Panc1 (cell line): ENCODE results near the gene TIGAR. TPM values are rescaled to one million over a fixed set of nuclear protein-coding genes. Genes with fewer than 3 reads are reported as not detected.

ENCODE experiments used
- ATAC-seq: fragments of 200-7000 bp; cut with Tn5 transposase; 2 replicates; pipeline ENCODE4 v1.9.1; 2020; ENCODE audit warnings: mild to moderate bottlenecking, moderate library complexity
- BruUV-seq: library from RNA; stranded (reverse); fragments of 400-500 nt; replicated peaks from 2 replicates; lab custom pipeline; 2021; lab: Mats Ljungman, UMichigan
- CTCF ChIA-PET: fragments of 300-600 bp; sonication (Branson Sonifier 250); formaldehyde crosslinking; loops from one replicate; lab custom pipeline; 2022; ENCODE audit warnings: antibody characterized with exemption; lab: Charles Lee
- POLR2A ChIA-PET: fragments of 300-600 bp; sonication (Branson Sonifier 250); formaldehyde crosslinking; loops from one replicate; lab custom pipeline; 2022; ENCODE audit warnings: antibody characterized with exemption; lab: Charles Lee
- DNase-seq: peaks from one replicate; pipeline ENCODE4 v3.0.0-alpha.2; 2010; ENCODE audit warnings: low read depth, low spot score
- H3K27ac ChIP-seq: 2 replicates; pipeline ENCODE4 v1.5.1; 2011; ENCODE audit warnings: mild to moderate bottlenecking, low read length, inconsistent platforms
- H3K27me3 ChIP-seq: fragments of 200-500 bp; sonication (Bioruptor generic); 2 replicates; pipeline ENCODE4 v1.6.0; 2014; ENCODE audit warnings: low read length, inconsistent platforms; ENCODE audit not compliant: control insufficient read depth, insufficient read depth
- H3K36me3 ChIP-seq: fragments of 200-500 bp; sonication (Bioruptor generic); 2 replicates; pipeline ENCODE4 v1.5.1; 2014; ENCODE audit warnings: inconsistent platforms, mild to moderate bottlenecking, low read length, moderate library complexity; ENCODE audit not compliant: control insufficient read depth, insufficient read depth
- H3K4me1 ChIP-seq: 2 replicates; pipeline ENCODE4 v1.5.1; 2011; ENCODE audit warnings: inconsistent platforms, mild to moderate bottlenecking, low read length, moderate library complexity; ENCODE audit not compliant: control insufficient read depth, insufficient read depth
- H3K4me3 ChIP-seq, 2 experiments: 2 replicates each; pipeline ENCODE4 v1.5.1; 2011 to 2012; ENCODE audit warnings: low read depth in 2 of 2, low read length in 2 of 2, mild to moderate bottlenecking in 2 of 2, inconsistent platforms in 1 of 2, moderate library complexity in 1 of 2
- H3K9me3 ChIP-seq: fragments of 200-500 bp; sonication (Bioruptor generic); 2 replicates; pipeline ENCODE4 v1.5.1; 2014; ENCODE audit warnings: low read depth, mild to moderate bottlenecking, inconsistent platforms, low read length, moderate library complexity; ENCODE audit not compliant: control insufficient read depth, insufficient read depth
- POLR2AphosphoS5 ChIP-seq: IDR thresholded peaks from 2 replicates; pipeline ENCODE4 v1.6.1; 2012; ENCODE audit warnings: mild to moderate bottlenecking, low read depth, low read length, moderate library complexity
- SIN3A ChIP-seq: IDR thresholded peaks from 2 replicates; pipeline ENCODE4 v1.6.1; 2012; ENCODE audit warnings: low read depth, mild to moderate bottlenecking, low read length, moderate library complexity, borderline replicate concordance; ENCODE audit not compliant: insufficient read depth
- TCF7L2 ChIP-seq: IDR thresholded peaks from 2 replicates; pipeline ENCODE4 v1.6.1; 2011; ENCODE audit warnings: mild to moderate bottlenecking, low read depth, low read length, inconsistent platforms
- in situ Hi-C: cut with HindIII; loops from 2 replicates; pipeline ENCODE4 v1.10.0; 2016; ENCODE audit warnings: low sequenced_read_pairs, low pct_unique_long_range_greater_than_20kb
- intact Hi-C: fragments of 100-400 bp; cut with micrococcal nuclease; formaldehyde crosslinking; loops from one replicate; pipeline ENCODE4 v1.10.0; 2022; ENCODE audit not compliant: unreplicated experiment
- total RNA-seq: library from RNA; stranded (reverse); gene quantifications from one replicate; pipeline ENCODE4 v1.2.1, GENCODE V29; 2021; ENCODE audit not compliant: unreplicated experiment
- TF ChIP-seq, protein P1 (sequence below): fragments of 450-650 bp; IDR thresholded peaks from 2 replicates; pipeline ENCODE4 v1.5.1; 2017; ENCODE audit warnings: mild to moderate bottlenecking
- TF ChIP-seq, protein P2 (sequence below), 2 experiments: IDR thresholded peaks; 2 replicates each; pipeline ENCODE4 v1.6.1; 2011 to 2012; ENCODE audit warnings: low read depth in 2 of 2, control low read depth in 1 of 2, low read length in 1 of 2, mild to moderate bottlenecking in 1 of 2, moderate library complexity in 1 of 2; ENCODE audit not compliant: insufficient read depth in 1 of 2

TIGAR gene
- total RNA-seq, 1 experiment from 2014 or later, result 17.4 TPM

DNA sequence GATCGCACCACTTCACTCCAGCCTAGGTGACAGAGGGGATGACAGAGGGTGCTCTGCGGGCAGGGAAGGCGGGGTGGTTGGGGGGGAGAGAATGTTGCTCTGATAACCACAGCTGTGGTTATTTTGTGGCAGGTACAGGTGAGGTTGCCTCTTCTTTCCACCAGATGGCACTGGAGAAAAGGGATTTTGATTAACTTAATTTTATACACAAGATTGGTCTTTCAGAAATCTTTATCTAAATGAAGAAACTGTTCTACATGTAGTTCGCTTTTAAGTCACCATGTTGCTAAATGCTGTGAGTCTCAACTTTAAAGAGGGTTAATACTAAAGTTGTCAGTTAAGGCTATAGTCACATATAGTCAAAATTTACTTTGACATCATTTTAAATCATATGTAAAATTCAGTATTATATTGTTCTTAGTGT, 32.8 kb downstream of the TIGAR start:
- TF ChIP-seq TCF7L2 (no peak), SIN3A (no peak), POLR2AphosphoS5 (no peak)
- TF ChIP-seq, protein P1, sequence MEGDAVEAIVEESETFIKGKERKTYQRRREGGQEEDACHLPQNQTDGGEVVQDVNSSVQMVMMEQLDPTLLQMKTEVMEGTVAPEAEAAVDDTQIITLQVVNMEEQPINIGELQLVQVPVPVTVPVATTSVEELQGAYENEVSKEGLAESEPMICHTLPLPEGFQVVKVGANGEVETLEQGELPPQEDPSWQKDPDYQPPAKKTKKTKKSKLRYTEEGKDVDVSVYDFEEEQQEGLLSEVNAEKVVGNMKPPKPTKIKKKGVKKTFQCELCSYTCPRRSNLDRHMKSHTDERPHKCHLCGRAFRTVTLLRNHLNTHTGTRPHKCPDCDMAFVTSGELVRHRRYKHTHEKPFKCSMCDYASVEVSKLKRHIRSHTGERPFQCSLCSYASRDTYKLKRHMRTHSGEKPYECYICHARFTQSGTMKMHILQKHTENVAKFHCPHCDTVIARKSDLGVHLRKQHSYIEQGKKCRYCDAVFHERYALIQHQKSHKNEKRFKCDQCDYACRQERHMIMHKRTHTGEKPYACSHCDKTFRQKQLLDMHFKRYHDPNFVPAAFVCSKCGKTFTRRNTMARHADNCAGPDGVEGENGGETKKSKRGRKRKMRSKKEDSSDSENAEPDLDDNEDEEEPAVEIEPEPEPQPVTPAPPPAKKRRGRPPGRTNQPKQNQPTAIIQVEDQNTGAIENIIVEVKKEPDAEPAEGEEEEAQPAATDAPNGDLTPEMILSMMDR, result peak; percentile 60
- TF ChIP-seq, protein P2, sequence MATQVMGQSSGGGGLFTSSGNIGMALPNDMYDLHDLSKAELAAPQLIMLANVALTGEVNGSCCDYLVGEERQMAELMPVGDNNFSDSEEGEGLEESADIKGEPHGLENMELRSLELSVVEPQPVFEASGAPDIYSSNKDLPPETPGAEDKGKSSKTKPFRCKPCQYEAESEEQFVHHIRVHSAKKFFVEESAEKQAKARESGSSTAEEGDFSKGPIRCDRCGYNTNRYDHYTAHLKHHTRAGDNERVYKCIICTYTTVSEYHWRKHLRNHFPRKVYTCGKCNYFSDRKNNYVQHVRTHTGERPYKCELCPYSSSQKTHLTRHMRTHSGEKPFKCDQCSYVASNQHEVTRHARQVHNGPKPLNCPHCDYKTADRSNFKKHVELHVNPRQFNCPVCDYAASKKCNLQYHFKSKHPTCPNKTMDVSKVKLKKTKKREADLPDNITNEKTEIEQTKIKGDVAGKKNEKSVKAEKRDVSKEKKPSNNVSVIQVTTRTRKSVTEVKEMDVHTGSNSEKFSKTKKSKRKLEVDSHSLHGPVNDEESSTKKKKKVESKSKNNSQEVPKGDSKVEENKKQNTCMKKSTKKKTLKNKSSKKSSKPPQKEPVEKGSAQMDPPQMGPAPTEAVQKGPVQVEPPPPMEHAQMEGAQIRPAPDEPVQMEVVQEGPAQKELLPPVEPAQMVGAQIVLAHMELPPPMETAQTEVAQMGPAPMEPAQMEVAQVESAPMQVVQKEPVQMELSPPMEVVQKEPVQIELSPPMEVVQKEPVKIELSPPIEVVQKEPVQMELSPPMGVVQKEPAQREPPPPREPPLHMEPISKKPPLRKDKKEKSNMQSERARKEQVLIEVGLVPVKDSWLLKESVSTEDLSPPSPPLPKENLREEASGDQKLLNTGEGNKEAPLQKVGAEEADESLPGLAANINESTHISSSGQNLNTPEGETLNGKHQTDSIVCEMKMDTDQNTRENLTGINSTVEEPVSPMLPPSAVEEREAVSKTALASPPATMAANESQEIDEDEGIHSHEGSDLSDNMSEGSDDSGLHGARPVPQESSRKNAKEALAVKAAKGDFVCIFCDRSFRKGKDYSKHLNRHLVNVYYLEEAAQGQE (IDR thresholded peaks at IDR 0.05; ENCODE audit: insufficient read depth in 1 of 2, low read depth in 2 of 2, low read length in 1 of 2), result no peak
- POLR2A ChIA-PET, result no interaction called here
- in situ Hi-C loops, result no loop called here

DNA sequence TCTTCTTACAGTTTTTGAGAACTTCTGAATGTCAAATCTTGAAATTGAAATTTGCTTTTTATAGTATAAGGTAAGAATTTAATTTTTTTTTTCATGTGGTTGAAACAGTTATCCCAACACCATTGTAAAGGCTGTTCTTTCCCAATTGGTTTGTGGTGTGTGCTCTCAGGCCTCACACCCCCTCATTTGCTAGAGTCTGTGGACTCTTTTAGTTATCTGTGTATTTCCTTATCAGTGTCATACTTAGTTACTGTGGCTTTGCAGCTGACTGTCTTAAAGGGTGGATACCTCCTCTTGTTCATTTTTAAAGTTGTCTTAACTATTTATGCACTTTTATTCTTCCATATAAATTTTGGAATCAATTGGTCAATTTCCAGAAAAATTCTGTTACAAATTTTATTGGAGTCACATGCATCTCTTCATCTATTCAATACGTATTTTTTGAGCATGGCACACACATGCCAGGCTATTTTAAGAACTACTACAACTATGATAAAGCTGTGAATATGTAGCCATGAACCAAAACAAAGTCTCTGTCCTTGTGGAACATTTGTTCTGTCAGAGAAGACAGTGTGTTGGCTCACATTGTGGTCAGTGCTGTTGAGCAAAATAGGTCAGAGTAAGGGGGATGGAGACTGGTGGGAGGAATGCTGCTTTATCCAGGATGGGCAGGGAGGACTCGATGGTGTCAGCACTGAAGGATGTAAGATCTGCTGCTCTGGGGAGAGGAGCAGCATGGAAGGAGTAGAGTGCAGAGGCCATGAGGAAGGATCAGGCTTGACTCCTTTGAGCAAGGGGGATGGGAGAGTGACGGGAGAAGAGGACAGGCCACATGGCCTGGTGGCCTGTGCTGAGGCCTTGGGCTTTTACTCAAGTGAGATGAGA, 34.4 kb downstream of the TIGAR start:
- no peaks in the 10 kb centered on the region for H3K9me3 ChIP-seq
- H3K27me3 ChIP-seq, result no peaks in the 10 kb centered on the region
- DNase-seq, result no peak
- TF ChIP-seq SIN3A (no peak), POLR2AphosphoS5 (no peak), TCF7L2 (no peak)
- TF ChIP-seq, protein P1, result no peak
- TF ChIP-seq, protein P2 (IDR thresholded peaks at IDR 0.05; ENCODE audit: insufficient read depth in 1 of 2, low read depth in 2 of 2, low read length in 1 of 2), result no peak
- H3K27ac ChIP-seq, result no peak overlapping the region
- no TSS peak for BruUV-seq
- no peak for ATAC-seq
- CTCF ChIA-PET, result no interaction called here
- H3K36me3 ChIP-seq, result no peaks in the 10 kb centered on the region; the same call in 1 of the 2 replicates
- H3K4me3 ChIP-seq, result no peak overlapping the region
- intact Hi-C loops (no loop called here), in situ Hi-C loops (no loop called here)
- H3K4me1 ChIP-seq, result no peaks in the 10 kb centered on the region
- POLR2A ChIA-PET, result no interaction called here

More for the DNA sequence above, 32.8 kb downstream of the TIGAR start:
- intact Hi-C loops, result no loop called here
- CTCF ChIA-PET, result no interaction called here
- no peak for ATAC-seq
- no peaks in the 10 kb centered on the region; the same call in 1 of the 2 replicates for H3K36me3 ChIP-seq
- DNase-seq, result no peak
- H3K9me3 ChIP-seq, result no peaks in the 10 kb centered on the region
- no peak overlapping the region for H3K4me3 ChIP-seq
- H3K27ac ChIP-seq, result no peak overlapping the region
- H3K4me1 ChIP-seq, result no peaks in the 10 kb centered on the region
- H3K27me3 ChIP-seq, result no peaks in the 10 kb centered on the region
- no TSS peak for BruUV-seq
